ENCODE measurements around the gene FKBP8. TPM values are rescaled to one million over a fixed set of nuclear protein-coding genes. Genes with fewer than 3 reads are reported as not detected.
A peak's percentile ranks its signal among the peaks of the same experiment; 100 is the strongest.
"Not testable (repeated sequence)": the region's sequence is repeated elsewhere in the genome, so short reads cannot be mapped to it uniquely, and the experiment has no call there.

FKBP8 gene
- 132 TPM for polyA plus RNA-seq (2013, experiment 1 of 2)
- 131 TPM for polyA plus RNA-seq (2013, experiment 2 of 2)

- Histone ChIP-seq H3K4me3 (ENCODE audit: low read length) (peak within 1 kb of the TSS; percentile 80), H3K9ac (ENCODE audit: low read length) (peak within 1 kb of the TSS; percentile 85), H3K27me3 (ENCODE audit: insufficient read depth, low read length, poor library complexity) (no peaks in the 10 kb centered on the region), H3K27ac (ENCODE audit: low read depth, low read length) (peak within 1 kb of the TSS; percentile 48), H3K4me1 (ENCODE audit: control insufficient read depth, low read depth, low read length) (no peaks in the 10 kb centered on the region), H2BK5ac (ENCODE audit: low read length) (peak within 1 kb of the TSS; percentile 9), H3K4me2 (ENCODE audit: low read length) (peak within 1 kb of the TSS; percentile 76), H3K79me1 (ENCODE audit: low read length) (peaks cover 11% of the 10 kb centered on the region), H3K36me3 (ENCODE audit: control insufficient read depth, insufficient read depth, low read length) (peaks cover 8% of the 10 kb centered on the region), H3K23ac (ENCODE audit: low read length) (peak within 1 kb of the TSS; percentile 74), H2AK5ac (ENCODE audit: low read length) (peak within 1 kb of the TSS; percentile 48), H3K4ac (ENCODE audit: low read depth, low read length) (peak within 1 kb of the TSS; percentile 79), H3K79me2 (ENCODE audit: control insufficient read depth, insufficient read depth, low read length) (peaks cover 6% of the 10 kb centered on the region), H4K5ac (ENCODE audit: low read length) (no peak within 1 kb of the TSS), H4K8ac (ENCODE audit: low read depth, low read length) (peak within 1 kb of the TSS; percentile 14), H3K18ac (ENCODE audit: low read length) (peak within 1 kb of the TSS; percentile 97), H2BK120ac (ENCODE audit: low read depth, low read length) (no peak within 1 kb of the TSS), H2BK15ac (replicated peaks; ENCODE audit: low read depth) (no peak within 1 kb of the TSS), H3K56ac (ENCODE audit: low read length) (peak within 1 kb of the TSS; percentile 91)
- peak; percentile 89 for DNase-seq
- no CpG with 5 or more reads among the region's 86 CpGs for WGBS (ENCODE audit: extremely low coverage, insufficient coverage, low lambda C conversion rate)
Observed at GRCh38 chr19:18542941-18543813, at the start of gene FKBP8. Gene FKBP8 (minus strand): TSS chr19:18543573. CDS start chr19:18541970, 1,603 bp downstream.

- DNase-seq; H4K5ac ChIP-seq (ENCODE audit: low read length); H3K18ac ChIP-seq (ENCODE audit: low read length); H3K4me2 ChIP-seq (ENCODE audit: low read length); H3K4ac ChIP-seq (ENCODE audit: low read depth, low read length); H2BK120ac ChIP-seq (ENCODE audit: low read depth, low read length); H4K8ac ChIP-seq (ENCODE audit: low read depth, low read length); H3K27me3 ChIP-seq (ENCODE audit: insufficient read depth, low read length, poor library complexity); H2BK5ac ChIP-seq (ENCODE audit: low read length); H3K79me1 ChIP-seq (ENCODE audit: low read length); H3K4me3 ChIP-seq (ENCODE audit: low read length); H2BK15ac ChIP-seq (replicated peaks; ENCODE audit: low read depth); H3K56ac ChIP-seq (ENCODE audit: low read length); H2AK5ac ChIP-seq (ENCODE audit: low read length); H3K27ac ChIP-seq (ENCODE audit: low read depth, low read length); H3K36me3 ChIP-seq (ENCODE audit: control insufficient read depth, insufficient read depth, low read length); H3K79me2 ChIP-seq (ENCODE audit: control insufficient read depth, insufficient read depth, low read length); H3K23ac ChIP-seq (ENCODE audit: low read length): not testable (repeated sequence)
- WGBS (ENCODE audit: extremely low coverage, insufficient coverage, low lambda C conversion rate), result no CpG with 5 or more reads among the region's 5 CpGs
- Histone ChIP-seq H3K4me1 (ENCODE audit: control insufficient read depth, low read depth, low read length) (peaks cover 16% of the 10 kb centered on the region), H3K9ac (ENCODE audit: low read length) (peak overlapping the region; percentile 64)
Observed at GRCh38 chr19:18592732-18593131, 49.4 kb upstream of the FKBP8 start.

DNA sequence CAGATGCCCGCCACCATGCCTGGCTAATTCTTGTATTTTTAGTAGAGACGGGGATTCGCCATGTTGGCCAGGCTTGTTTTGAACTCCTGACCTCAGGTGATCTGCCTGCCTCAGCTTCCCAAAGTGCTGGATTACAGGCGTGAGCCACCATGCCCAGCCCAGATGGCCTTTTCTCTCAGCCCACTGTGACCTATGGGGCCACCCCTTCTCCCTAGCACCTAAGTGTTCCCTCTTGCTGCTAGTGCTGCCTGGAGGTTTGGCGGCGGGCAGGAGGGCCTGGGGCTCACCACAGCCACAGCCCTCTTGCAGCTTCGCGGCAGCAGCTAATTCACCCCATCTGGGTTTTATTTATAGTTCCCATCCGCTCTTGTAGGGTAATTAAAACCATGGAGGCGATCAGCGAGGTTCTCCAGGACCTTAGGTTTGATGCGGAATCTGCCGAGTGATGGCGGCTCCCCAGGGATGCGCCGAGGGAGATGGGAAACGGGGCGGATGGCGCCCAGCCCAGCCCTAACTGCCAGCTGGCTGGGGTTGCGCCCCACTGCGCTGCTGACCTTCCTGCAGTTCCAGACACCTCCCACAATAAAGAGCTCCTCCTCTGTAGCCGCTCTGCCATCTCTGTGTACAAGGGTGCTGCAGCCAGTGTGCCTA is 48.5 kb upstream of the FKBP8 start:
- no CpG with 5 or more reads among the region's 22 CpGs for WGBS (ENCODE audit: extremely low coverage, insufficient coverage, low lambda C conversion rate)
- no peak for DNase-seq
- H3K18ac ChIP-seq (ENCODE audit: low read length), result no peak overlapping the region

GRCh38 chr19:18590273-18591272 is 47.2 kb upstream of the FKBP8 start:
- H3K79me1 ChIP-seq (ENCODE audit: low read length), result peaks cover 2% of the 10 kb centered on the region
- WGBS (ENCODE audit: extremely low coverage, insufficient coverage, low lambda C conversion rate), result no CpG with 5 or more reads among the region's 40 CpGs
- no peaks in the 10 kb centered on the region for H3K27me3 ChIP-seq (ENCODE audit: insufficient read depth, low read length, poor library complexity)
- no peak overlapping the region for H4K5ac ChIP-seq (ENCODE audit: low read length)
- no peak overlapping the region for H2BK120ac ChIP-seq (ENCODE audit: low read depth, low read length)
- no peak overlapping the region for H2BK5ac ChIP-seq (ENCODE audit: low read length)
- H3K56ac ChIP-seq (ENCODE audit: low read length), result peak overlapping the region; percentile 83
- H2AK5ac ChIP-seq (ENCODE audit: low read length), result no peak overlapping the region
- H2BK15ac ChIP-seq (replicated peaks; ENCODE audit: low read depth), result no peak overlapping the region
- peak overlapping the region; percentile 98 for H3K9ac ChIP-seq (ENCODE audit: low read length)
- H3K27ac ChIP-seq (ENCODE audit: low read depth, low read length), result peak overlapping the region; percentile 52
- peak overlapping the region; percentile 20 for H3K4me3 ChIP-seq (ENCODE audit: low read length)
- H3K18ac ChIP-seq (ENCODE audit: low read length), result no peak overlapping the region
- H3K4ac ChIP-seq (ENCODE audit: low read depth, low read length), result no peak overlapping the region
- H3K4me2 ChIP-seq (ENCODE audit: low read length), result peak overlapping the region; percentile 97
- H3K4me1 ChIP-seq (ENCODE audit: control insufficient read depth, low read depth, low read length), result peaks cover 14% of the 10 kb centered on the region
- no peak overlapping the region for H4K8ac ChIP-seq (ENCODE audit: low read depth, low read length)
- H3K79me2 ChIP-seq (ENCODE audit: control insufficient read depth, insufficient read depth, low read length), result no peaks in the 10 kb centered on the region
- peak overlapping the region; percentile 45 for H3K23ac ChIP-seq (ENCODE audit: low read length)
- peaks cover 3% of the 10 kb centered on the region for H3K36me3 ChIP-seq (ENCODE audit: control insufficient read depth, insufficient read depth, low read length)
- DNase-seq, result peak; percentile 99

More for the DNA sequence above, 48.5 kb upstream of the FKBP8 start:
- no peak overlapping the region for H3K4me3 ChIP-seq (ENCODE audit: low read length)
- peaks cover 3% of the 10 kb centered on the region for H3K36me3 ChIP-seq (ENCODE audit: control insufficient read depth, insufficient read depth, low read length)
- H3K4me1 ChIP-seq (ENCODE audit: control insufficient read depth, low read depth, low read length), result peaks cover 14% of the 10 kb centered on the region
- no peak overlapping the region for H2BK5ac ChIP-seq (ENCODE audit: low read length)
- no peak overlapping the region for H3K4ac ChIP-seq (ENCODE audit: low read depth, low read length)
- no peaks in the 10 kb centered on the region for H3K27me3 ChIP-seq (ENCODE audit: insufficient read depth, low read length, poor library complexity)
- H3K79me1 ChIP-seq (ENCODE audit: low read length), result peaks cover 2% of the 10 kb centered on the region
- no peaks in the 10 kb centered on the region for H3K79me2 ChIP-seq (ENCODE audit: control insufficient read depth, insufficient read depth, low read length)
- no peak overlapping the region for H2BK120ac ChIP-seq (ENCODE audit: low read depth, low read length)
- no peak overlapping the region for H4K8ac ChIP-seq (ENCODE audit: low read depth, low read length)
- H3K27ac ChIP-seq (ENCODE audit: low read depth, low read length), result no peak overlapping the region
- no peak overlapping the region for H3K9ac ChIP-seq (ENCODE audit: low read length)
- H3K23ac ChIP-seq (ENCODE audit: low read length), result no peak overlapping the region
- H3K56ac ChIP-seq (ENCODE audit: low read length), result no peak overlapping the region
- H4K5ac ChIP-seq (ENCODE audit: low read length), result no peak overlapping the region
- H2BK15ac ChIP-seq (replicated peaks; ENCODE audit: low read depth), result no peak overlapping the region
- no peak overlapping the region for H3K4me2 ChIP-seq (ENCODE audit: low read length)
- H2AK5ac ChIP-seq (ENCODE audit: low read length), result no peak overlapping the region

Data from mesendoderm (in vitro differentiated cells).